T-helper 17 cell (primary cell): ENCODE measurements around the gene HOXC5. TPM values are rescaled to one million over a fixed set of nuclear protein-coding genes. Genes with fewer than 3 reads are reported as not detected.

ENCODE experiments used
- ATAC-seq: fragments of 150-1000 bp; cut with Tn5 transposase; 2 replicates; pipeline ENCODE4 v1.10.0; 2021; ENCODE audit warnings: mild to moderate bottlenecking, moderate library complexity
- DNase-seq, 3 donors: peaks; one replicate each; pipeline versions ENCODE4 v3.0.0 to v3.0.0-alpha.2; 2020 to 2021
- H3K9me3 ChIP-seq: one replicate; pipeline ENCODE4 v1.7.0; 2013; ENCODE audit warnings: low read length, mild to moderate bottlenecking; ENCODE audit not compliant: control insufficient read depth, poor library complexity, severe bottlenecking
- H3K27ac Mint-ChIP-seq: one replicate; pipeline ENCODE4 v1.8.0; 2022; ENCODE audit warnings: mild to moderate bottlenecking, moderate library complexity, mixed read lengths
- H3K27me3 Mint-ChIP-seq: one replicate; pipeline ENCODE4 v1.8.0; 2022; ENCODE audit warnings: mixed read lengths
- H3K36me3 Mint-ChIP-seq: one replicate; pipeline ENCODE4 v1.8.0; 2022; ENCODE audit warnings: low read depth, mixed read lengths
- H3K4me1 Mint-ChIP-seq: one replicate; pipeline ENCODE4 v1.8.0; 2022; ENCODE audit warnings: mild to moderate bottlenecking, mixed read lengths
- H3K4me3 Mint-ChIP-seq: one replicate; pipeline ENCODE4 v1.8.0; 2022; ENCODE audit warnings: mild to moderate bottlenecking, moderate library complexity, mixed read lengths
- total RNA-seq, 4 donors: library from RNA in 2 of 4; stranded (reverse) in 2 of 4; gene quantifications; one replicate each; pipeline ENCODE4 v1.2.3 and lab custom pipeline; 2022 to 2026

The HOXC5 gene
- total RNA-seq, 2 donors from 2014 or later: not detected

DNA sequence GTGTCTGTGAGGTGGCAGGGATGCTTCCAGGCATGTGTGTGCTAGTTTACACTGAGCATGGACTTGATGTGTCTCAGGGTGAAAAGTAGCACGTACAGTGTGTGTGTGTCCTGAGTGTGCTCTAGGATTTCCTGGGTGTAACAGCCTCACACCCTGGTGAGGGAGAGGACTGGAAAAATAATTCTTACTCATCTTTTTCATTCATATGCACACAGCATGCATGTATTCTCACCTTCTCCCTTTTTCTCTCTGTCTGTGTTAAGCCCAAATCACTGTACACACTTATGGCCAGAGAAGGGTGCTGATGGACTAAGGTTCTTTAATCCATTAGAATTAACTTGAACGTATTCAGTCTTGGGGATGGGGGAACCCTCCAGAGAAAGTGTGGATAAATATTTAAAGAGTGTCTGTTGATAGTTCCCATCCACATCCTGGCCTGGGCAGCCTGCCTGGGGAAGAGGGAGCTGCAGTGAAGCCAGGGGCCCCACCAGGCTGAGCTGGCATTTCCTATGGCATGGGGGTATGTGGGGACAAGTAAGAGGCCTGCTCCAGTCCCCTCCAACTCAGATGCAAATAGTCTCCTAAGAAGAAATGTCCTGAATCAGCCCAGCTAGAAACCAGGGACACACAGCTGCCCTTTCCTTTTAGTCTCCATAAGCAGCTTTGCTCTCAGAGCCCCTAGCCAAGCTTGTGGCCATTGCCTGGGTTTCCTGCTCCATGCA is 25.2 kb upstream of the HOXC5 start:
- H3K4me3 Mint-ChIP-seq: no peak overlapping the region
- peaks cover 10% of the 10 kb centered on the region for H3K36me3 Mint-ChIP-seq
- H3K9me3 ChIP-seq: no peaks in the 10 kb centered on the region
- H3K27me3 Mint-ChIP-seq: peaks cover 94% of the 10 kb centered on the region
- no peak overlapping the region for H3K27ac Mint-ChIP-seq
- DNase-seq (no peak), ATAC-seq (no peak)
- peaks cover 24% of the 10 kb centered on the region for H3K4me1 Mint-ChIP-seq

DNA sequence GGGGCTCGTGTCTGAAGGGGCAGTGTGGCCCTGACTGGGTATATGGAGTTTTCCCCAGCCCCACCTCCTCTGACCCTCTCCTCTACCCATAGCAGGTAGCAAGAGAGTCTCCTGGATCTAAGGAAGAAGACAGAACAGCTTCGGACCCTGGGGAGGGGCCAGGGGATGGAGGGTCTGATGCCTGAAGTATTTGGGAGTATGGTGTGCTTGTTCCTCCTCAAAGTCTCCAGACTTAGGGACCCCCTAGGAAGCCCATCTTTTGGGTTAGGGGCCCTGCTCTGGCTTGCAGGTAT is 24.6 kb upstream of the HOXC5 start:
- H3K27ac Mint-ChIP-seq: no peak overlapping the region
- DNase-seq (no peak), ATAC-seq (no peak)
- peaks cover 12% of the 10 kb centered on the region for H3K36me3 Mint-ChIP-seq
- peaks cover 24% of the 10 kb centered on the region for H3K4me1 Mint-ChIP-seq
- H3K27me3 Mint-ChIP-seq: peaks cover 94% of the 10 kb centered on the region
- H3K9me3 ChIP-seq: no peaks in the 10 kb centered on the region
- no peak overlapping the region for H3K4me3 Mint-ChIP-seq

DNA sequence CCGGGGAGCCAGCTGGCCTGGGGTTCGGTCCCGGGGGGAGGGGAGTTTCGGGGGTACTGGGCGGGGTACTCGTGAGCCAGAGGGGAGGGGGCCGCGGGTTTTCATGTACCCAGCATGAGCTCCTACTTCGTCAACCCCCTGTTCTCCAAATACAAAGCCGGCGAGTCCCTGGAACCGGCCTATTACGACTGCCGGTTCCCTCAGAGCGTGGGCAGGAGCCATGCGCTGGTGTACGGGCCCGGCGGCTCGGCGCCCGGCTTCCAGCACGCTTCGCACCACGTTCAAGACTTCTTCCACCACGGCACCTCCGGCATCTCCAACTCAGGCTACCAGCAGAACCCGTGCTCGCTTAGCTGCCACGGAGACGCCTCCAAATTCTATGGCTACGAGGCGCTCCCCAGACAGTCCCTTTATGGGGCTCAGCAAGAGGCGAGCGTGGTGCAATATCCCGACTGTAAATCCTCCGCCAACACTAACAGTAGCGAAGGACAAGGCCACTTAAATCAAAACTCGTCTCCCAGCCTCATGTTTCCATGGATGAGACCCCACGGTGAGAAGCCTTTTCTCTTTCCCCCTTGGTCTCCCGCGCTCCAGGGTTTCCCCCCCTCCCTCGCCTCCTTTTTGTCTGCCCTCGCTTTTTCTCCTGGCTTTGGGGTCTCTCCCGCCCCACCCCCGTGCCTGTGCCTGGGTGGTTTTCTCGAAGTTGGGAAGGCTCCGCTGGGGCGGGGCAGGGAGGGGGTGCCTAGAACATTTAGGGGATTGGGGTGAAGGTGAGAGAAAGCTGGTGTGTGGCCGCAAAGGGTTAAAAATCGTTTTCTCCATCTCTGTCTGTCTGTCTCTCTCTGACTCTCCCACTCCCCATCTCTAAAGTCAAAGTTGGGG is 23.4 kb upstream of the HOXC5 start:
- Mint-ChIP-seq H3K4me3 (peak overlapping the region; percentile 87), H3K4me1 (peaks cover 21% of the 10 kb centered on the region), H3K27ac (no peak overlapping the region), H3K36me3 (peaks cover 9% of the 10 kb centered on the region), H3K27me3 (peaks cover 92% of the 10 kb centered on the region)
- DNase-seq (no peak), ATAC-seq (peak; percentile 53)
- H3K9me3 ChIP-seq: no peaks in the 10 kb centered on the region

DNA sequence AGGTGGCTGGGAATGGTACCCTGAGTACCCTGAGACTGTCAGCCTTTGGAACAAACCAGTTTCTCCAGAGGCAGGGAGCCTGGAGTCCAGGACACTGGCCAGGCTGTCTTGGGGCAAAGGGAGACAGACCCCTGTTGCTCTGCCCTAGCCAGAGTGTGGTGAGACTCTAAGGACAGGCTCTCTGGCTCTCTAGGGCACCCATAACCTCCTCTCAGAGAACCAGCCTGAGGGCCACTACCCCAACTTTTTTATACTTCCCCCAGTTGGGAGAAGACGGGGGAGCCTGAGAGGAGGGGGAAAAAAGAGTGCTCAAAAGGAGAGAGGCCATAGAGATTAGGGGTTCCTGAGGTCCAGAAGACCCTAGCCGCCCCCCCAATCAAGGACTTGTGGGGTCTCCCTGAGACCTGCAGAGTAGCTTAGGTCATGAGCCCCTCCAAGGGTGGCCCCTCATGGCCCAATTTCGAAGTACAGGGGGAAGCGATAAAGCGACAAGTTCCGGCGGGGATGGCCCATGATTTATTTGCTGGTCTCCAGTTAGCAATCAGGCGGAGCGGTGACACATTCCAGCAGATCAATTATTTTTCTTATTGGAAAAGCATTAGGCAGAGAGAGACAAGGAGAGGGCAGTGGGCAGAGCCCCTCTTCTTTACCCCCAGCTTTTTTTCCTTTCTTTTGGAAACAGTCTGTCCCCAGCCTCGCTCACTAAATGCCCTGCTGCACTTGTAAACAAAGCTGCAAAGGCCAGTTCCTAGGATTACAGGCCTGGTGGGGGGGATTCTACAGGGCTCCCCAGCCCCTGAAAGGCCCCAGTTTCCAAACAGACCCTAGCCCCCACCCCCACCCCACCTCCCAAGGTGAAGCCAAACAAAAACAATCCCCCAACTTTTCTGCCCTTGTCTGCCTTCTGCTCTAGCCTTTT is 22.5 kb upstream of the HOXC5 start:
- no peak for ATAC-seq
- Mint-ChIP-seq H3K36me3 (peaks cover 9% of the 10 kb centered on the region), H3K4me3 (peak overlapping the region; percentile 41), H3K27me3 (peaks cover 92% of the 10 kb centered on the region), H3K4me1 (peaks cover 20% of the 10 kb centered on the region), H3K27ac (no peak overlapping the region)
- DNase-seq: no peak
- peaks cover 2% of the 10 kb centered on the region for H3K9me3 ChIP-seq

DNA sequence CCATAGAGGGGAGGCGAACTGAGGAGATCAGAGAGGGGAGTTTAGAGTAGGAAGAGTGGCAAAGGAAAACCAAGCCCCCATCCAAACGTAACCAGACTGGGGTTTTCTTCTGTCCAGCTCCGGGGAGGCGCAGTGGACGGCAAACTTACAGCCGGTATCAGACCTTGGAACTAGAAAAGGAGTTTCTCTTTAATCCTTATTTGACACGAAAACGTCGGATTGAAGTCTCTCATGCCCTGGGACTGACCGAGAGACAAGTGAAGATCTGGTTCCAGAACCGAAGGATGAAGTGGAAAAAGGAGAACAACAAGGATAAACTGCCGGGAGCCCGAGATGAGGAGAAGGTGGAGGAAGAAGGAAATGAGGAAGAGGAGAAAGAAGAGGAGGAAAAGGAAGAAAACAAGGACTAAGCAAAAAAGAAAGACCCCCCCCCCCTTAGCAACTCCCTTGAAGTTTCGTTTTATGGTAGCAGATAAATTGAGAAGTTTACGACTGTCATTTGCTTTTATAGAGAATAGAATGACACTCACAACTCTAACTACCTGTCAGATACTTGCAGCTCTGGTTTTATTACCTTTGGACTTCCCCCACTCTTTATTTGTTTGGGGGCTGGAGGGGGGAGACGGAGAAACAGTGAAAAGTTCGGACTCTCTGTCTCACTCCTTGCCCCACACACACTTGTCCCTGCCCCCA is 21.7 kb upstream of the HOXC5 start:
- Mint-ChIP-seq H3K36me3 (peaks cover 8% of the 10 kb centered on the region), H3K4me3 (peak overlapping the region; percentile 56), H3K27ac (peak overlapping the region; percentile 45), H3K4me1 (peaks cover 13% of the 10 kb centered on the region), H3K27me3 (peaks cover 89% of the 10 kb centered on the region)
- peaks cover 2% of the 10 kb centered on the region for H3K9me3 ChIP-seq
- DNase-seq (no peak), ATAC-seq (no peak)

DNA sequence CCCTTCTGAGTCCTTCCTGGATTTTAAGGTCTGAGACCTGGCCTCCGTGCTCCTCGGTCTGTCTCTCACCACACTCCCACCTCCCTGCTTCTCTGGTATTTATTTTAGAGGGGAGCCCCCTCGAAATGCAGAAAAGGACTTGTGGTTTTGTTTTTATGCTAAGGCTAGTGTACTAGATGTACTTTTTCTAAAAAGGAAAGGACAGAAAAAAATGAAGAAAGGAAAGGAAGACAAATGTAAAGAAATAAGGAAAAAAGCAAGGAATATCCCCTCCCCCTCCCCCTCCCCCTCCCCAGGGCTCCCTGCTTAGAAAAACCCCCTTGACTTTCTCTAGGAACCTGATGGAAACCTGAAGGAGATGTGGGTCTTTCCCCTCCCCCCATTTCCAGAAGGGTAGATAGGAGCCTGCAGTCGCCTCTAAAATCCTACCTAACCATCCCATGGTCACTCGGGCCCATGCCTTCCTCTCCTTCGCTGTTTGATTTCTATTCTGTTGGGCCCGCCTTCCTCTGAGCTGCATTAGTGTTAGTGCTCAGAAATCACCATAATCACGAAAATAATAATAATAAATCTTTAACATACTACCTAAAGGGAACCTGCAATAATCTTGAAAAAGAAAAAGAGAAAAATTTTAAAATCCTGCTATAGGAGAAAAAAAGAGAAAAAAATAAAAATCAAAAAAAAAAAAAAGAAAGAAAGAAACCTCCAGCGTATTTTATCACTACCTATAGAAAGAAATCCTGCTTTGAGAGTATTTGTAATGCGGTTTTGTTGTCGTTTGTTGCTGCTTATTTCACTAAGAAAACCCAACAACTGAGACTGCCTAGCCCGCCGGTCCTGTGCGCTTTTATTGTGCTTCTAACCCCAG is 21.0 kb upstream of the HOXC5 start:
- Mint-ChIP-seq H3K36me3 (peaks cover 6% of the 10 kb centered on the region), H3K4me3 (peak overlapping the region; percentile 56), H3K27me3 (peaks cover 81% of the 10 kb centered on the region), H3K4me1 (peaks cover 10% of the 10 kb centered on the region), H3K27ac (peak overlapping the region; percentile 45)
- ATAC-seq (no peak), DNase-seq (no peak)
- peaks cover 2% of the 10 kb centered on the region for H3K9me3 ChIP-seq

DNA sequence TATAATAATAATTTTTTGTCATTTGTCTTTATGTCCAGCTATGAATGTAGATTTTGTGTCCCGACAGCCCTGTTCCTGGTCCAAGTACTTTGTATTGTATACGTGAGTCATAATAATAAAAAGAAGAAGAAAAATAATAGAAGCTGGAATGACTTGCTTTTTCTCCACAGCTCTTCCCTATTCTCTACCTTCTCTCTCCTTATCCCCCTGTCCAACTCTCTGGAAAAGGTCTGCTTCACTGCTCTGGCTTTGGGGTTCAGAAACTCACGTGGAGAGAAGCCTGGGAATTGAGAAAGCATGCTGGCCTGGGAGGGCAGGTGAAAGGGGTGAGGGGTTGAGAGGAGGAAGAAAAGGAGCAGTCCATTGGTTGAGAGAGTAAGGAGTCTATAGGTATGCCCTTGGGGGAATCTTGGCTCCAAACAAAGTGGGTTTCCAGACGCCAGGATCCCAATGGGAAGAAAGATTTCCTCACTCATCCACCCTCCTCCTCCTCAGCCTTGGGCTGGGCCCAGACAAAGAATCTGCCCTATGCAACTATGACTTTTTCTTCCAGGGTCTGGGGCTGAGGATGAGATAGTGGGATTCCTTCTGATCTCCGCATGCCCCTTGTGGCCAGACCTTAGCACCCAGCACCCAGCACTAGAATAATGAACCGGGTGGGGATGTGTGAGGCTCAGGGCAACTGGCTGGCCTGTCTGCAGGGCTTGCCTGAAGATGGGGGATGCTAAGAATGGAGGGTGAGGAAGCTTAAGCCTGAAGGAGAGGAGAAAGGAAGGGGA is 20.0 kb upstream of the HOXC5 start:
- Mint-ChIP-seq H3K4me1 (peaks cover 17% of the 10 kb centered on the region), H3K27ac (no peak overlapping the region), H3K4me3 (no peak overlapping the region), H3K36me3 (peaks cover 8% of the 10 kb centered on the region), H3K27me3 (peaks cover 72% of the 10 kb centered on the region)
- peaks cover 2% of the 10 kb centered on the region for H3K9me3 ChIP-seq
- DNase-seq: no peak
- no peak for ATAC-seq

DNA sequence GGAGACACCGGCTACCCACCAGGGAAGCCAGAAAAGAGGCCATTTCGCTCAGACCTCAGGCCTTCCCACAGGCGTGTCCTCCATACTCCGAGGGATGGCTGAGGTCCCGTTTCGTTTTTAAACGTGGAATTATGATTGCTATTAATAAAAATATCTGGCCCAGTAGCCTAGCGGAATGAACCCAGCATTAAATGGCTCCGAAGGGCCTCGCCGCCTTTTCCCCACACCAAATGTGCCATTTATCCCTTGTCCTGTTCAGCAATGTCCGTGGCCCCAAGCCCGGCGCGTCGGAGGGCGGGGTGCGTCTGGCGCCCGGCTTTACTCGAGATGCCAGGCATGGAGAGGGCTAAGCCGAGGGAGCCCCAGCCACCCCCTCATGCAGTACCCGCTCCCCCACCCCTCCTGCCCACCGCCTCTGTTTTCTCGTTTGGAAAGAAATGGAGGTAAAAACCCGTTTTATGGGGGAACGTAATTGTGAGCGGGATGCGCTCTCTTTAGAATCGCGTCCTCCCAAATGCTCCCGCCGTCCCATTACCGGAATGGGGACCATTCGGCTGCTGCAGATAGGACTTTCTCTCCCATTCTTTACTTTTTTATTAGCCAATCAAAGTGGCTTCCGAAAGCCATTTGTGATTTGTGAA is 18.4 kb upstream of the HOXC5 start:
- no peak overlapping the region for H3K27ac Mint-ChIP-seq
- H3K27me3 Mint-ChIP-seq: peaks cover 61% of the 10 kb centered on the region
- H3K9me3 ChIP-seq: peaks cover 2% of the 10 kb centered on the region
- DNase-seq (no peak), ATAC-seq (no peak)
- H3K36me3 Mint-ChIP-seq: peaks cover 5% of the 10 kb centered on the region
- peaks cover 15% of the 10 kb centered on the region for H3K4me1 Mint-ChIP-seq
- H3K4me3 Mint-ChIP-seq: no peak overlapping the region

DNA sequence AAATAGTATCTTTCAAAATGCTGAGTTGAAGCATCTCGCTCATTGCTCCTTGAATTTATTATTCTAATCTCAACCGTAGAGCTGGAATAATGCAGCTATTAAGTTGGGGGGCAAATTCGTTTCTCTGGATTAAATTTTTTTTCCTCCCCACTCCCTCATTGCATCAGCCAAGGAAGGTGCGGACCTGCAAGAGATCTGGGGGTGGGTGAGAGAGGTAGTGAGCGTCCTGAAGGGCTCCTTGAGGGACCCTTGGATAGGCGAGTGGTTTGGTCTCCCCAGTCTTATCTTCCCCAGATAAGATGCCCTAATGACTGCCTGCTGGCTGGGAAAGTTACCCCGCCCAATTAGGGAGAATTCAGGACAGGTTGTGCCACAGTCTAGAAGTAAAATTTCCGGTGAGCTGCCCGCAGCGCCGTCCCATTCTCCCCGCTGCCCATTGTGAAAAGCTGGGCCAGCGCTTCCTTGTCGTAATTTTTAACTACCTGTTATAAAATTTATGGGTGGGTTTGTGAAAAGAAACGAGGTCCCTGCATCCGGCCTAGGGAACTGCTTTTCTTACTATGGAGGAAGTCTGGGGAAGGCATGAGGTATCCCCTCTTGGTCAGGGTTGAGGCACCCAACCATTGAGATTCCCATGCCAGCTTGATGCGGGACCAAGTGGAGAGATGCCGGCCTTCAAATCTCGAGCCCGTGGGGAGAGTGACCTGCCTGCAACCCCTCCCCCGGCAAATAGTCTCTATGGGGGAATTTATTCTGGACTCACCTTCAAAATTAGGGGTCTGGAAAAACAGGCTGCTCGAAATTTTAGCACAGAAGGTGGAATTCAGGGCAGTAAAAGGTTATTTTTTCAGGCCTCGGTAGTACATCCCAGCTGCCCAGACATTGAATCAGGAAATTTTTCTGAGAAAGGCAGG is 17.6 kb upstream of the HOXC5 start:
- no peak for ATAC-seq
- Mint-ChIP-seq H3K27me3 (peaks cover 63% of the 10 kb centered on the region), H3K27ac (no peak overlapping the region), H3K4me3 (no peak overlapping the region), H3K36me3 (peaks cover 7% of the 10 kb centered on the region), H3K4me1 (peaks cover 18% of the 10 kb centered on the region)
- peaks cover 2% of the 10 kb centered on the region for H3K9me3 ChIP-seq
- DNase-seq: no peak

DNA sequence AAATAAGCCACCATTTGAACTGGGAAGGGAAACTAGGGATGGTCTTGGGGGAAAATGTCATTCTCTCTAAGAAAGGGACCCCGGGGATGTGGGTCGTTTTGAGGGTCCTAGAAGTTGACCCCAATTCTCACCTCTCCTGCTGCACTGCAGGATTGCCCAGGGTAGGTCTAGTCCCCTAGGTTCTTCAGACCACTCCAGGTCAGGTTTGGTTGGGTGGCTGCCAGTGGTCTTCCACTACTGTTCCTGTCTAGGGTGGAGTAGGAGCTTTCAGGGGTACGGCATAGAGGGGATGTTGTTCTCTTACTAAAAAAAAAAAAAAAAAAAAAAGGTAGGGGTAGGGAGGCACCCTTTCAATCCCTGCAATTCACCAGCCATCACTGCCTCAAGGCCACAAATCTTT is 16.8 kb upstream of the HOXC5 start:
- H3K27ac Mint-ChIP-seq: no peak overlapping the region
- peaks cover 62% of the 10 kb centered on the region for H3K27me3 Mint-ChIP-seq
- DNase-seq (no peak), ATAC-seq (no peak)
- H3K9me3 ChIP-seq: peaks cover 2% of the 10 kb centered on the region
- H3K4me1 Mint-ChIP-seq: peaks cover 15% of the 10 kb centered on the region
- peaks cover 7% of the 10 kb centered on the region for H3K36me3 Mint-ChIP-seq
- no peak overlapping the region for H3K4me3 Mint-ChIP-seq
